RCC 7860 (cell line): ENCODE measurements around the gene TMEM117.

Experiments used
- DNase-seq: peaks from one replicate; pipeline ENCODE4 v3.0.0-alpha.2; 2015; ENCODE audit warnings: low spot score
- FAIRE-seq: peaks from 2 replicates; lab custom pipeline; 2012; peaks lifted over from hg19 to GRCh38; lab: Jason Lieb, UNC

TMEM117 gene

GRCh38 chr12:44259890-44260289 is 424.0 kb downstream of the TMEM117 start:
- DNase-seq (no peak), FAIRE-seq (no peak)

GRCh38 chr12:44260581-44260980 is 424.7 kb downstream of the TMEM117 start:
- DNase-seq = no peak
- no peak for FAIRE-seq

GRCh38 chr12:44285321-44285960 is 449.6 kb downstream of the TMEM117 start:
- FAIRE-seq = no peak
- DNase-seq = no peak

- DNase-seq (peak; percentile 11), FAIRE-seq (no peak)
These were observed 450.5 kb downstream of the TMEM117 start for GRCh38 chr12:44286336-44286735.

- no peak for DNase-seq
- FAIRE-seq = no peak
These were observed 451.1 kb downstream of the TMEM117 start for GRCh38 chr12:44286821-44287505.

GRCh38 chr12:44287545-44287944 is 451.7 kb downstream of the TMEM117 start:
- FAIRE-seq (no peak), DNase-seq (no peak)

- no peak for FAIRE-seq
These were observed 458.8 kb downstream of the TMEM117 start for GRCh38 chr12:44294649-44295048.

GRCh38 chr12:44295958-44296623 is 460.2 kb downstream of the TMEM117 start:
- FAIRE-seq = no peak

More at GRCh38 chr12:44294649-44295048, 458.8 kb downstream of the TMEM117 start:
- no peak for DNase-seq

GRCh38 chr12:44296624-44297197 is 460.8 kb downstream of the TMEM117 start:
- DNase-seq (no peak), FAIRE-seq (no peak)

More at GRCh38 chr12:44295958-44296623, 460.2 kb downstream of the TMEM117 start:
- DNase-seq = no peak

- FAIRE-seq (no peak), DNase-seq (no peak)
These were observed 463.6 kb downstream of the TMEM117 start for GRCh38 chr12:44299524-44299923.

GRCh38 chr12:44307506-44308168 is 471.8 kb downstream of the TMEM117 start:
- no peak for FAIRE-seq
- no peak for DNase-seq

- FAIRE-seq (no peak), DNase-seq (no peak)
These were observed 477.3 kb downstream of the TMEM117 start for GRCh38 chr12:44313188-44313587.

- DNase-seq = no peak
- FAIRE-seq = no peak
These were observed 478.2 kb downstream of the TMEM117 start for GRCh38 chr12:44314007-44314500.

- peak; percentile 22 for DNase-seq
- no peak for FAIRE-seq
These were observed 481.8 kb downstream of the TMEM117 start for GRCh38 chr12:44317651-44318126.

GRCh38 chr12:44331269-44331668 is 495.4 kb downstream of the TMEM117 start:
- DNase-seq = no peak

GRCh38 chr12:44334347-44334746 is 498.5 kb downstream of the TMEM117 start:
- FAIRE-seq = no peak
- no peak for DNase-seq

More at GRCh38 chr12:44331269-44331668, 495.4 kb downstream of the TMEM117 start:
- FAIRE-seq = no peak

- FAIRE-seq (no peak), DNase-seq (no peak)
These were observed 499.1 kb downstream of the TMEM117 start for GRCh38 chr12:44335030-44335429.

GRCh38 chr12:44336577-44336976 is 500.7 kb downstream of the TMEM117 start:
- FAIRE-seq = no peak
- no peak for DNase-seq

- FAIRE-seq = no peak
- no peak for DNase-seq
These were observed 506.5 kb downstream of the TMEM117 start for GRCh38 chr12:44342371-44342770.

GRCh38 chr12:44347145-44347544 is 511.3 kb downstream of the TMEM117 start:
- FAIRE-seq (no peak), DNase-seq (no peak)

GRCh38 chr12:44357494-44357893 is 521.6 kb downstream of the TMEM117 start:
- peak; percentile 77 for FAIRE-seq

More at GRCh38 chr12:44357494-44357893, 521.6 kb downstream of the TMEM117 start:
- peak; percentile 51 for DNase-seq
